SK-N-SH (cell line): ENCODE measurements around the gene CREBZF. TPM values are rescaled to one million over a fixed set of nuclear protein-coding genes. Genes with fewer than 3 reads are reported as not detected.

Source experiments
- CTCF ChIA-PET: fragments of 300-600, 350-600 bp; formaldehyde crosslinking; extraction: SDS; loops from one replicate; lab custom pipeline; 2021; lab: Yijun Ruan, JAX
- POLR2A ChIA-PET: fragments of 350-600 bp; sonication (Branson Sonifier 250); formaldehyde crosslinking; extraction: SDS; loops from one replicate; lab custom pipeline; 2020; ENCODE audit warnings: antibody characterized with exemption, inconsistent platforms; lab: Yijun Ruan, JAX
- DNase-seq: peaks from one replicate; pipeline ENCODE4 v3.0.0; 2012
- H2AFZ ChIP-seq: fragments of 200-600 bp; sonication (generic); 2 replicates; pipeline ENCODE4 v1.8.1; 2016; ENCODE audit warnings: antibody characterized with exemption, mild to moderate bottlenecking, low read depth
- H3F3A ChIP-seq: fragments of 200-600 bp; sonication (generic); replicated peaks from 2 replicates; pipeline ENCODE3; 2016; ENCODE audit warnings: antibody characterized with exemption, mild to moderate bottlenecking; ENCODE audit not compliant: insufficient read depth
- H3K27ac ChIP-seq, 2 experiments: fragments of 200-500 bp in 1 of 2; fragments of 200-600 bp in 1 of 2; sonication (Bioruptor generic) in 1 of 2; sonication (generic), shearing (Covaris generic) in 1 of 2; 2 replicates each; pipeline versions ENCODE4 v1.5.1 to v1.6.1; 2014 to 2016; ENCODE audit warnings: low read depth in 2 of 2, inconsistent platforms in 1 of 2, low read length in 1 of 2, mild to moderate bottlenecking in 1 of 2, mixed read lengths in 1 of 2
- H3K27me3 ChIP-seq: fragments of 200-600 bp; sonication (generic), shearing (Covaris generic); 2 replicates; pipeline ENCODE4 v1.6.1; 2016; ENCODE audit warnings: mixed run types; ENCODE audit not compliant: insufficient read depth
- H3K36me3 ChIP-seq, 2 experiments: fragments of 200-500 bp in 1 of 2; fragments of 200-600 bp in 1 of 2; sonication (Bioruptor generic) in 1 of 2; sonication (generic) in 1 of 2; replicated peaks in 1 of 2; 2 replicates each; pipeline versions ENCODE3 to v1.5.1; 2014 to 2016; ENCODE audit warnings: low read length in 1 of 2, mild to moderate bottlenecking in 1 of 2; ENCODE audit not compliant: insufficient read depth in 2 of 2, control insufficient read depth in 1 of 2
- H3K4me1 ChIP-seq, 2 experiments: fragments of 200-500 bp in 1 of 2; fragments of 200-600 bp in 1 of 2; sonication (Bioruptor generic) in 1 of 2; sonication (generic), shearing (Covaris generic) in 1 of 2; 2 replicates each; pipeline versions ENCODE4 v1.5.1 to v1.6.1; 2014 to 2016; ENCODE audit warnings: low read depth in 1 of 2, low read length in 1 of 2, mixed run types in 1 of 2; ENCODE audit not compliant: insufficient read depth in 2 of 2, control insufficient read depth in 1 of 2
- H3K4me2 ChIP-seq: fragments of 200-600 bp; sonication (generic), shearing (Covaris generic); 2 replicates; pipeline ENCODE4 v1.6.1; 2017; ENCODE audit warnings: mixed run types
- H3K4me3 ChIP-seq, 2 experiments: fragments of 200-500 bp in 1 of 2; fragments of 200-600 bp in 1 of 2; sonication (Bioruptor generic) in 1 of 2; sonication (generic), shearing (Covaris generic) in 1 of 2; 2 replicates each; pipeline versions ENCODE4 v1.5.1 to v1.8.1; 2014 to 2016; ENCODE audit warnings: low read depth in 2 of 2, inconsistent platforms in 1 of 2, low read length in 1 of 2, mild to moderate bottlenecking in 1 of 2, mixed read lengths in 1 of 2, moderate library complexity in 1 of 2
- H3K79me2 ChIP-seq: fragments of 200-600 bp; sonication (generic); 2 replicates; pipeline ENCODE4 v1.8.1; 2017; ENCODE audit warnings: mild to moderate bottlenecking; ENCODE audit not compliant: insufficient read depth
- H3K9ac ChIP-seq: fragments of 200-600 bp; sonication (generic); 2 replicates; pipeline ENCODE4 v1.6.1; 2017; ENCODE audit warnings: mixed run types
- H3K9me2 ChIP-seq: fragments of 200-600 bp; sonication (generic); 2 replicates; pipeline ENCODE4 v1.6.1; 2017; ENCODE audit warnings: mixed run types
- H3K9me3 ChIP-seq: fragments of 200-600 bp; sonication (generic); 2 replicates; pipeline ENCODE4 v1.6.1; 2017; ENCODE audit warnings: mixed run types, mild to moderate bottlenecking, moderate library complexity
- H4K20me1 ChIP-seq: fragments of 200-600 bp; sonication (generic); 2 replicates; pipeline ENCODE4 v1.6.1; 2017; ENCODE audit warnings: mild to moderate bottlenecking, mixed run types; ENCODE audit not compliant: insufficient read depth
- CHD2 ChIP-seq: fragments of 150-350 bp; IDR thresholded peaks from 2 replicates; pipeline ENCODE4 v1.6.1; 2018; ENCODE audit warnings: low read length; ENCODE audit not compliant: partially characterized antibody
- ELF1 ChIP-seq: IDR thresholded peaks from 2 replicates; pipeline ENCODE4 v1.4.0; 2012
- EP300 ChIP-seq, 2 experiments: IDR thresholded peaks; 2 replicates each; pipeline versions ENCODE4 v1.4.0 to v1.6.1; 2012; ENCODE audit warnings: borderline replicate concordance in 1 of 2, low read depth in 1 of 2, low read length in 1 of 2
- EZH2phosphoT487 ChIP-seq: fragments of 200-600 bp; sonication (generic); IDR thresholded peaks from 2 replicates; pipeline ENCODE4 v1.6.1; 2017; ENCODE audit warnings: low read depth, mixed run types, mild to moderate bottlenecking, antibody characterized with exemption, moderate library complexity, borderline replicate concordance
- FOSL2 ChIP-seq: IDR thresholded peaks from 2 replicates; pipeline ENCODE4 v1.4.0; 2012; ENCODE audit warnings: low read depth, mild to moderate bottlenecking, moderate library complexity, borderline replicate concordance
- FOXJ3 ChIP-seq: sonication (generic); formaldehyde crosslinking; IDR thresholded peaks from 2 replicates; pipeline ENCODE4 v1.5.1; 2020; ENCODE audit warnings: mild to moderate bottlenecking, missing genetic modification reagents
- FOXM1 ChIP-seq: IDR thresholded peaks from 2 replicates; pipeline ENCODE4 v1.4.0; 2012; ENCODE audit warnings: low read depth, mild to moderate bottlenecking
- GABPA ChIP-seq: IDR thresholded peaks from 2 replicates; pipeline ENCODE4 v1.4.0; 2012; ENCODE audit warnings: low read depth, mild to moderate bottlenecking
- GATA2 ChIP-seq: sonication (generic); formaldehyde crosslinking; IDR thresholded peaks from 2 replicates; pipeline ENCODE4 v1.5.0; 2020; ENCODE audit warnings: mild to moderate bottlenecking, missing genetic modification reagents
- IRF3 ChIP-seq: fragments of 150-350 bp; IDR thresholded peaks from 2 replicates; pipeline ENCODE4 v1.6.1; 2016; ENCODE audit warnings: mild to moderate bottlenecking, low read depth, low read length
- JUND ChIP-seq: IDR thresholded peaks from 2 replicates; pipeline ENCODE4 v1.4.0; 2012
- MXI1 ChIP-seq: IDR thresholded peaks from 2 replicates; pipeline ENCODE4 v1.6.1; 2012; ENCODE audit warnings: mild to moderate bottlenecking, low read depth, low read length, improper control_type of control experiment
- NFIC ChIP-seq: IDR thresholded peaks from 2 replicates; pipeline ENCODE4 v1.4.0; 2012; ENCODE audit warnings: borderline replicate concordance
- NRF1 ChIP-seq: IDR thresholded peaks from 2 replicates; pipeline ENCODE4 v1.6.1; 2012; ENCODE audit warnings: low read depth, mild to moderate bottlenecking, low read length
- POLR2AphosphoS5 ChIP-seq: IDR thresholded peaks from 2 replicates; pipeline ENCODE4 v1.6.1; 2012; ENCODE audit warnings: low read depth, low read length
- RAD21 ChIP-seq: IDR thresholded peaks from 2 replicates; pipeline ENCODE4 v1.6.1; 2012; ENCODE audit warnings: mild to moderate bottlenecking, low read length
- RCOR1 ChIP-seq: fragments of 150-350 bp; IDR thresholded peaks from 2 replicates; pipeline ENCODE4 v1.6.1; 2017; ENCODE audit warnings: antibody characterized with exemption, low read length
- RFX5 ChIP-seq: IDR thresholded peaks from 2 replicates; pipeline ENCODE4 v1.6.1; 2012; ENCODE audit warnings: mild to moderate bottlenecking, improper control_type of control experiment, low read length
- TAF1 ChIP-seq: IDR thresholded peaks from 2 replicates; pipeline ENCODE4 v1.6.1; 2012; ENCODE audit warnings: low read depth, mild to moderate bottlenecking, low read length, moderate library complexity, borderline replicate concordance
- TCF12 ChIP-seq: IDR thresholded peaks from 2 replicates; pipeline ENCODE4 v1.4.0; 2012
- TEAD4 ChIP-seq: IDR thresholded peaks from 2 replicates; pipeline ENCODE4 v1.4.0; 2012; ENCODE audit warnings: mild to moderate bottlenecking, borderline replicate concordance; ENCODE audit not compliant: insufficient read depth
- USF2 ChIP-seq: fragments of 150-350 bp; IDR thresholded peaks from 2 replicates; pipeline ENCODE4 v1.6.1; 2017; ENCODE audit warnings: antibody characterized with exemption, low read length, low read depth, borderline replicate concordance
- YY1 ChIP-seq: IDR thresholded peaks from 2 replicates; pipeline ENCODE4 v1.4.0; 2012; ENCODE audit warnings: low read depth, mild to moderate bottlenecking
- WGBS: methylation state at CpG from one replicate; pipeline ENCODE4 v1.1.6; 2017; ENCODE audit warnings: low lambda C conversion rate; 5-methylcytosine and 5-hydroxymethylcytosine counted together
- polyA plus RNA-seq, 3 experiments: library from polyadenylated mRNA; depleted of rRNA; stranded (reverse); fragments of >200 nt; gene quantifications; 2 replicates each; pipeline ENCODE4 v1.2.3, GENCODE V29; 2012
- TF ChIP-seq, protein P1 (sequence below): IDR thresholded peaks from 2 replicates; pipeline ENCODE4 v1.6.1; 2012; ENCODE audit warnings: mild to moderate bottlenecking, low read depth, low read length, moderate library complexity
- TF ChIP-seq, protein P2 (sequence below): fragments of 200-600 bp; sonication (generic); IDR thresholded peaks from 2 replicates; pipeline ENCODE4 v1.6.1; 2017; ENCODE audit warnings: antibody characterized with exemption, mild to moderate bottlenecking, moderate library complexity

Gene CREBZF
- polyA plus RNA-seq, 1 of the 3 experiments (the other 2 are of a cell fraction): 50.5 TPM

- peak overlapping the region; percentile 70 for H3K9ac ChIP-seq
Observed at GRCh38 chr11:85682330-85683305, 17.7 kb upstream of the CREBZF start.

More at GRCh38 chr11:85682330-85683305, 17.7 kb upstream of the CREBZF start:
- peak; percentile 67 for TF ChIP-seq POLR2AphosphoS5
- TF ChIP-seq TCF12: no peak
- TF ChIP-seq FOSL2: no peak
- no peak for TF ChIP-seq TEAD4
- no peak for TF ChIP-seq GATA2 (CRISPR knock-in tag)
- no peak for TF ChIP-seq RFX5
- no peak for TF ChIP-seq MXI1
- TF ChIP-seq CHD2: peak; percentile 9
- no peak for TF ChIP-seq FOXJ3
- TF ChIP-seq RCOR1: no peak
- no peak for TF ChIP-seq RAD21
- TF ChIP-seq NFIC: no peak
- peak; percentile 77 for TF ChIP-seq NRF1
- no peak for TF ChIP-seq YY1
- TF ChIP-seq GABPA: no peak
- no peak for TF ChIP-seq EZH2phosphoT487
- TF ChIP-seq, protein P1, sequence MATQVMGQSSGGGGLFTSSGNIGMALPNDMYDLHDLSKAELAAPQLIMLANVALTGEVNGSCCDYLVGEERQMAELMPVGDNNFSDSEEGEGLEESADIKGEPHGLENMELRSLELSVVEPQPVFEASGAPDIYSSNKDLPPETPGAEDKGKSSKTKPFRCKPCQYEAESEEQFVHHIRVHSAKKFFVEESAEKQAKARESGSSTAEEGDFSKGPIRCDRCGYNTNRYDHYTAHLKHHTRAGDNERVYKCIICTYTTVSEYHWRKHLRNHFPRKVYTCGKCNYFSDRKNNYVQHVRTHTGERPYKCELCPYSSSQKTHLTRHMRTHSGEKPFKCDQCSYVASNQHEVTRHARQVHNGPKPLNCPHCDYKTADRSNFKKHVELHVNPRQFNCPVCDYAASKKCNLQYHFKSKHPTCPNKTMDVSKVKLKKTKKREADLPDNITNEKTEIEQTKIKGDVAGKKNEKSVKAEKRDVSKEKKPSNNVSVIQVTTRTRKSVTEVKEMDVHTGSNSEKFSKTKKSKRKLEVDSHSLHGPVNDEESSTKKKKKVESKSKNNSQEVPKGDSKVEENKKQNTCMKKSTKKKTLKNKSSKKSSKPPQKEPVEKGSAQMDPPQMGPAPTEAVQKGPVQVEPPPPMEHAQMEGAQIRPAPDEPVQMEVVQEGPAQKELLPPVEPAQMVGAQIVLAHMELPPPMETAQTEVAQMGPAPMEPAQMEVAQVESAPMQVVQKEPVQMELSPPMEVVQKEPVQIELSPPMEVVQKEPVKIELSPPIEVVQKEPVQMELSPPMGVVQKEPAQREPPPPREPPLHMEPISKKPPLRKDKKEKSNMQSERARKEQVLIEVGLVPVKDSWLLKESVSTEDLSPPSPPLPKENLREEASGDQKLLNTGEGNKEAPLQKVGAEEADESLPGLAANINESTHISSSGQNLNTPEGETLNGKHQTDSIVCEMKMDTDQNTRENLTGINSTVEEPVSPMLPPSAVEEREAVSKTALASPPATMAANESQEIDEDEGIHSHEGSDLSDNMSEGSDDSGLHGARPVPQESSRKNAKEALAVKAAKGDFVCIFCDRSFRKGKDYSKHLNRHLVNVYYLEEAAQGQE: no peak
- no peak for TF ChIP-seq JUND
- no peak for TF ChIP-seq TAF1
- TF ChIP-seq USF2: no peak
- no peak for TF ChIP-seq IRF3
- TF ChIP-seq, protein P2, sequence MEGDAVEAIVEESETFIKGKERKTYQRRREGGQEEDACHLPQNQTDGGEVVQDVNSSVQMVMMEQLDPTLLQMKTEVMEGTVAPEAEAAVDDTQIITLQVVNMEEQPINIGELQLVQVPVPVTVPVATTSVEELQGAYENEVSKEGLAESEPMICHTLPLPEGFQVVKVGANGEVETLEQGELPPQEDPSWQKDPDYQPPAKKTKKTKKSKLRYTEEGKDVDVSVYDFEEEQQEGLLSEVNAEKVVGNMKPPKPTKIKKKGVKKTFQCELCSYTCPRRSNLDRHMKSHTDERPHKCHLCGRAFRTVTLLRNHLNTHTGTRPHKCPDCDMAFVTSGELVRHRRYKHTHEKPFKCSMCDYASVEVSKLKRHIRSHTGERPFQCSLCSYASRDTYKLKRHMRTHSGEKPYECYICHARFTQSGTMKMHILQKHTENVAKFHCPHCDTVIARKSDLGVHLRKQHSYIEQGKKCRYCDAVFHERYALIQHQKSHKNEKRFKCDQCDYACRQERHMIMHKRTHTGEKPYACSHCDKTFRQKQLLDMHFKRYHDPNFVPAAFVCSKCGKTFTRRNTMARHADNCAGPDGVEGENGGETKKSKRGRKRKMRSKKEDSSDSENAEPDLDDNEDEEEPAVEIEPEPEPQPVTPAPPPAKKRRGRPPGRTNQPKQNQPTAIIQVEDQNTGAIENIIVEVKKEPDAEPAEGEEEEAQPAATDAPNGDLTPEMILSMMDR: no peak
- TF ChIP-seq EP300 (IDR thresholded peaks at IDR 0.05; ENCODE audit: borderline replicate concordance in 1 of 2, low read depth in 1 of 2, low read length in 1 of 2): no peak
- no peak for TF ChIP-seq ELF1
- no peak for TF ChIP-seq FOXM1
- TF ChIP-seq, all 33 proteins: peak for 3
- Histone ChIP-seq H3K79me2 (no peaks in the 10 kb centered on the region; the same call in 1 of the 2 replicates), H3K9me3 (no peaks in the 10 kb centered on the region), H3K27ac (peak overlapping the region in 1 of 2 experiments; percentile 55; a peak in 1 of 4 replicates), H4K20me1 (no peaks in the 10 kb centered on the region), H3K27me3 (no peaks in the 10 kb centered on the region), H3K36me3 (no peaks in the 10 kb centered on the region), H3K4me3 (peak overlapping the region; percentile 60 to 62), H3F3A (peaks cover 18% of the 10 kb centered on the region), H3K9me2 (no peaks in the 10 kb centered on the region), H2AFZ (peak overlapping the region; percentile 89), H3K4me2 (peak overlapping the region; percentile 75), H3K4me1 (peaks cover 0 to 14% of the 10 kb centered on the region in 2 experiments; a peak in 3 of 4 replicates)
- POLR2A ChIA-PET: interaction anchor here (2.1 kb wide), 1 partner anchor 18 kb away, joined by 7 read pairs; the partner anchor contains the start of gene CREBZF
- DNase-seq: peak; percentile 81
- 60% methylated on average over 41 of the region's 43 CpGs for WGBS
- CTCF ChIA-PET: interaction anchor here (2.2 kb wide), 1 partner anchor 13 kb away, joined by 8 read pairs; no protein-coding TSS in a partner anchor
